ENCODE results near the gene XIST.
"Not testable (repeated sequence)": the region's sequence is repeated elsewhere in the genome, so short reads cannot be mapped to it uniquely, and the experiment has no call there.

The XIST gene

DNA sequence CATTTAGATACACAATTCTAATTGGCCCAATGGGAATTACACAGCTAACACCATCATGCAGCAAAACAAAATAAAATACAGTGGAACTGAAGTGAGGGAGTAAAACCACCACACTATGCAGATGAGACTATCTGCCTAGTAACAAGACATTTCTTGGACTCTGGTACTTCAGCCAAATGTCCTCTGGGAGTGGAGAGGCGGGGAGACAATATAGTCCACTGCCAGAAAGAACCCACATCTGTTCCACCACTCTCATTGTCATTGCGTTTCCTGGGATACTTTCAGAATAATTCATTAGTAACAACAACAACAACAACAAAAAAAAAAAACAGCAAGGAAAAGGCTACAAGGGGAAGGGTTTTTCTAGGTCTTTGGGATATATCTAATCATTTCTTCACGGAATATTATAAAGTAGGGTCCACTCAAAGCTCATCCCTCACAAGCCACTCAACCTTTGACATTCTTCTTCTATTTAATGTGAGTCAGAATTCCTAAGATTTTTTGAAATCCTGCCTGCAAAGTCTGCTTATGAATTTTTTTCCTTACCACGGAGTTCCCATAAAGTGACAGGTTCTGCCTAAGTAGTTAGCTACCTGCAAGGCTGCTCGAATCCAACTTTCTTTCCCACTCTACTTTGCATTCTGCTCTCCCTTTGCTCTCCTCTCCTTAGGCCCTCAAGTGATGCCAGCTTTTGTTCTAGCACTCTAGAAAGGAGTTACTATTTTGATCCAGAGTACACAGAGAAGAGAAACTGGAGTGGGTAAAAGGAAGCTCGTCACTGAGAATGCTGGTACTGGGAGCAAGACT, 34.9 kb downstream of the XIST start:
- no peak for DNase-seq (ENCODE audit: low read depth, low spot score)

GRCh38 chrX:73812256-73812655, 40.3 kb downstream of the XIST start:
- no peak for DNase-seq (ENCODE audit: low read depth, low spot score)

- DNase-seq (ENCODE audit: low read depth, low spot score), result not testable (repeated sequence)
Observed at GRCh38 chrX:73804109-73804508, 48.4 kb downstream of the XIST start.

- no peak for DNase-seq (ENCODE audit: low read depth, low spot score)
Observed at GRCh38 chrX:73799888-73800287, 52.6 kb downstream of the XIST start.

- not testable (repeated sequence) for DNase-seq (ENCODE audit: low read depth, low spot score)
Observed at GRCh38 chrX:73792511-73792910, 60.0 kb downstream of the XIST start.

DNA sequence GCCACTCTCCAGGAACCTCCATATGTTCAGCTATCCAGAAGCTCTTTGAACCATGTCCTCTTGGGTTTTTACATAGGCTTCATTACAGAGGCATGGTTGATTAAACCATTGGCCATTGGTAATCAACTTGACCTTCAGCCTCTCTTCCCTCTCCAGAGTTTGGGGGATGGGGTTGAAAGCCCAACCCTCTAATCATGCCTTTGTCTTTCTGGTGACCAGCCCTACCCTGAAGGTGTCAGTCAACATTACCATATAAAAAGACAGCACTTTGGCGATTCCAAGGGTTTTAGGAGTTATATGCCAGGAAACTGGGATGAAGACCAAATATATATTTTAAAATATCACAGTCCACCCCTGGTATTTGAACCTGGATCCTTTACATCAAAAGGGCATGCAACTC, 67.0 kb downstream of the XIST start:
- DNase-seq (ENCODE audit: low read depth, low spot score), result no peak

Measured in astrocyte of the hippocampus (primary cell).